GM19452 (cell line): ENCODE measurements around the gene SART3.
"Not testable (repeated sequence)": the region's sequence is repeated elsewhere in the genome, so short reads cannot be mapped to it uniquely, and the experiment has no call there.

Experiments used
- ATAC-seq: cut with Tn5 transposase; IDR thresholded peaks from one replicate; pipeline ENCODE4 v1.9.1; 2021; ENCODE audit not compliant: unreplicated experiment

The SART3 gene

DNA sequence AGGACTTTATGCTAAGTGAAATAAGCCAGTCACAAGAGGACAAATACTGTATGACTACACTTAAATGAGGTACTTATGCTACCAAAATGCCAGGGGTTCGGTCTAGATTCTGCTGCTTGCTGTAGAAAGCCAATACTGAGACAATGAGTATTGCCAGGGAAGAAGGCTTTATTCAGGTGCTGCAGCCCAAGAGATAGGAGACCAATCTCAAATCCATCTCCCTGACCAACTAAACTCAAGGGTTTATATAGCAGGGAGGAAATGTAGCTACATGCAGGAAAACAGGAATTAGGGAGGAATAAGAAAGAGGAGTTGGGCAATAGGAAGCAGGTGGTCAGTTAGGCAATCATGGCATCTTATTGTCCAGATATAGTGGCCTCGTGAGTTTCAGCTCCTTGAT lies 58.1 kb downstream of the SART3 start:
- ATAC-seq: no peak

DNA sequence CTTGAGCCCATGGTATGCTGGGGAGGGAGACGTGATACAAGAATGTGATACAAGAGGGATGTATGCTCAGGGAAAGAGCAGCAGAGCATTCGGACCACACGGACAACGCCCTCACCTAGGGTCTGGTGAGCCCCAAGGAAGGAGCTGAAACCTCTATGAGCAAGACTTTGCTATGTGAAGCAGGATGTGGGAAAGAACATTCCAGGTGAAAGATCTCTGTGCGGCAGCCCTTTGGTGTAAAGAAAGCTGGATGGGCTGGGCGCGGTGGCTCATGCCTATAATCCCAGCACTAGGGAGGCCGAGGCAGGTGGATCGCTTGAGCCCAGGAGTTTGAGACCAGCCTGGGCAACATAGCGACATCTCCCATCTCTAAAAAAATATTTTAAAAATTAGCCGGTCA lies 62.8 kb downstream of the SART3 start:
- no peak for ATAC-seq

DNA sequence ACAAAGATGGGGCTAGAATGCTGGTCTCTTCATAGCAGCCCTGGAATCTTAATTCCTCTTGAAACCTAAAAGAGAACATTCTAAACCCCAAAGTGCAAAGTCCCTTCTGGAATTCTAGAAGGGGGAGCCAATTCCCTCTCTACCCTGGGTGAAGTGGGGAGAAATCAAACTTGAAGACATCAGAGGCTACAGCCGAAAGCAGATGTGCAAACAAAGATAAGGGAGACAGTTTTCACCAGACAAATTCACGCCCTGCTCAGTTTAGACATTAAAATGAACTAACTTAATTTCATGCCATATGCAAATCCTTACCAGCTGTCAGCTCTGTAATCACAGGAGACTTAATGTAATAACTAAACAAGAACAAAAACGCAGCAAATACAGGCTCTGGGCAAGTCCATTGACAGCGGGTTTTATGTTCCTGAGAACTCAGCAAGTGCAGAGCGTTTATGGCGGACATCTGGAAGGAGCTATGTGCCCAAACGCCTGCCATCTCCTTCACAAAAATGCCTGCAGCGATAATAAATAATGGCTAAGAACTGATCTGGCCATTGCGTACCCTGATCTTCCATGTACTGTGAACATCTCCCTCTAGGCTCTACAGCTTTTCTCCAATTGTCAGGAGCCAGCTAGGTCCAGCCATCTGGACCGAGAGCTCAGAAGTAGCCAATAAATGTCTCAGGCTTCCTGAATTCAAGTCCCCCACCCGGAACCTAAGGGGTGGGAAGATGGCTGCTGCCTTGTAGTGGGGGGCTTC lies 65.0 kb downstream of the SART3 start:
- no peak for ATAC-seq

GRCh38 chr12:108495054-108495453 lies 65.9 kb downstream of the SART3 start:
- no peak for ATAC-seq

- ATAC-seq: no peak
Observed at GRCh38 chr12:108491256-108491655, 69.7 kb downstream of the SART3 start.

GRCh38 chr12:108487029-108487428 lies 73.9 kb downstream of the SART3 start:
- ATAC-seq: not testable (repeated sequence)

DNA sequence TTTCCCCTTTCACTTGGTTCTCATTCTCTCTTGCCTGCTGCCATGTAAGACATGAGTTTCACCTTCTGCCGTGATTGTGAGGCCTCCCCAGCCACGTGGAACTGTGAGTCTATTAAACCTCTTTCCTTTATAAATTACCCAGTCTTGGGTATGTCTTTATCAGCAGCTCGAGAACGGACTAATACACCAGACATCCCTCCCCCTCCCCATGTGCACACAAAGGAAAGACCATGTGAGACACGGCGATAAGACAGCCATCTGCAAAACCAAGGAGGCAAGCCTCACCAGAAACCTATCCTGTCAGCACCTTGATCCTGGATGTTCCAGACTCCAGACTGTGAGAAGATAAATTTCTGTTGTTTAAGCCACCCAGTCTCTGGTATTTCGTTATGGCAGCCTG lies 75.6 kb downstream of the SART3 start:
- not testable (repeated sequence) for ATAC-seq

- no peak for ATAC-seq
Observed at GRCh38 chr12:108484845-108485244, 76.1 kb downstream of the SART3 start.

- no peak for ATAC-seq
Observed at GRCh38 chr12:108484431-108484830, 76.5 kb downstream of the SART3 start.

DNA sequence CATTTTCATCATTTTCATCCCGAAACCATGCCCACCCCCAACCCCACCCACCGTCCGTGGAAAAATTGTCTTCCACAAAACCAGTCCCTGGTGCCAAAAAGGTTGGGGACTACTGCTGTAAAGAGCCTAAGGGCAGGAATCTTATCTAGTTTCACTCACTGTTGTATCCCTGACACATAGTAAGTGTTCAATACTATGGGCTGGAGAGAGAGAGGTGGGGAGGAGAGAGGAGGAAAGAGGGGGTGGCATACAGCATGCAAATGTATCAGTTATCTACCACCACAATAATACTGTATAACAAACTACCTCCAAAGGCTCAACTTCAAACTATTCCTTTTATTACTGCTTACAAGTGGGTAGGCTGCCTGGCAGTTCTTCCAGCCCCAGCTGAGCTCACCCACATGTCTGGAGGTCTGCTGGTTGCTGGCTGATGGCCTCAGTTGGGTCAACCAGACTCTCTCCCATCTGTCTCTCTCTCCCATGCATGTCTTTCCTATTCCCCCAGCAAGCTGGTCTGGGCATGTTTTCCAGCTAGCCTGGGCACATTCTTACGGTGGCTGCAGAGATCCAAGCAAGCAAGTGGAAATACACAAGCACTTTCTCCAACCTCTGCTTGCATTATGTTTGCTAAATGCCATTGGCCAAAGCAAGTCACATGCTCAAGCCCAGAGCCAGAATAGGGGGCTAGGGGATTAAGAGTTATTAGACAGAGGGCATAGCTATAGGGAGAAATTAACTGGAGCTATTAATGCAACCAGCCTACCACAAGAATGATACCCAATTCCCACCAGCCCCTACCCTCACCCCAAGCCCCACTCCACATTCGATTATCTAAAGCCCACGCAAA lies 77.5 kb downstream of the SART3 start:
- no peak for ATAC-seq

GRCh38 chr12:108482717-108483212 lies 78.2 kb downstream of the SART3 start:
- no peak for ATAC-seq

DNA sequence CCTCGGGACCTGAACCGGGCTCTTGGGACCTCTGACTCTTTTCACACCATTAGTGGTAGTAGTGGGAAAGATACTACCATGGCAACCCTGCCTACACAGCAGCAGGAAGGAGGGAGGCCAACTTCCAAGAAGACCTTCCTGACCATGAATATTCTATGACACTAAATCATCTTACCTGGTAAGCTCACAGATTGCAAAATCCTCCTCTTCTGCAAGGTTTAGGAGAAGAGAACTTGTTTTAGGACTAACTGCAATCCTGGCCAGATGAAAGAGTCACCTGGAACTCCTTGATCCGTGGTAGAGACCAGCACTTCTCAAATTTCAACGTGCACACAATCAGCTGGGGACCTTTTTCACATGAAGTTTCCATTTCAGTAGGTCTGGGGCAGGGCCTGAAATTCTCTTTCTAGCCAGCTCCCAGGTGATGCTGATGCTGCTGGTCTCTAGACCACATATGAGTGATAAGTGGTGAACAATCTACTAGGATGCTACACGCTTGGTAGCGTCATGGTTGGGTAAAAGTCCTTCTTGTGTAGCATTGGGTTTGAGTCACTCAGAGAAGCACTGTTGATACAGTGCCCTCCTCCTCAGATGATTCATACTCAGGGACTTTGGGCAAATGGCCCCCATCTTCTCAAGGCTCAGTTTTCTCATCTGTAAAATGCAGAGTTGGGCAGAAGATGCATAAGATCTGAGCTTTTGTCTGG lies 81.5 kb downstream of the SART3 start:
- ATAC-seq: no peak

DNA sequence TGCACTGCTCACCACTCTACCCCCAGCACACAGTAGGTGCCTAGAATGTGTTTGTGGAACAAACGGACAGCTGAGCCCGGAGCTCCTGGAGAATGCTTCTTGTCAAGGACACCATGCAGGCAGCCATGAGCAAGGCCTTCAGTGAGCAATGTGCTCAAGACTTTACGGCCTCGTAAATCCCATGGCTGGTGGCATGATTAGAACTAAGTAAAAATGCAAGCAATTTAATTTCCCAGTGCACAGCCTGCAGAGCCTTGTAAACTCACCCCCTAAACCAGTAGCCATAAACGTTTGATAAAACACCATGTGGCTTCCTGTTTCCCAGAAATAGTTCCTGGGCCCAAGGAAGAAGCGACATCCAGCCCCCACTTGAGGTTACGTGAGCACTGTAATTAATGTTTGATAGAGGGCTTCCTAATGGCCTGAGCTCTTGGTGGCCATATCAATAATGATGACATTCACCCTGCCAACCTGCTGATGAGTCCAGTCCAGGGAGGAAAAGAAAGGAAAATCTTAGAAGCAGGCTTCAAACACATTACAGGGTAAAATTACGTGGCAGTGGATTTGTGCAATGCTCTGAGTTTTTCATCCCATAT lies 82.3 kb downstream of the SART3 start:
- ATAC-seq: no peak

DNA sequence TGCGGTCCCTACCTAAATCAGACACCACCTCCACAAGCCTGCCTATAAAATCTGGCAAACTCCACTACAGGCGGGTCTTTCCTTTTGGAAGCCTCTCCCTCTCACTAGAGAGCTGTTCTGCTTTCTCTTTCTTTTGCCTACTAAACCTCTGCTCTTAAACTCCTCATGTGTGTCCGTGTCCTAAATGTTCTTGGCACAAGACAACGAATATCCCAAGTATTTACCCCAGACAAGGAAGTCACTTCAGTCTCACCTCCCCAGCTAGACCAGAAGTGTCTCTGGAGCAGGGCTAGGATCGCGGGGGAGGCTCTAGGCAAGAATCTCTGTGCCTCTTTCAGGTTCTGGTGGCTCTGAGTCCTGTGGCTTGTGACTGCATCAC lies 83.1 kb downstream of the SART3 start:
- no peak for ATAC-seq

DNA sequence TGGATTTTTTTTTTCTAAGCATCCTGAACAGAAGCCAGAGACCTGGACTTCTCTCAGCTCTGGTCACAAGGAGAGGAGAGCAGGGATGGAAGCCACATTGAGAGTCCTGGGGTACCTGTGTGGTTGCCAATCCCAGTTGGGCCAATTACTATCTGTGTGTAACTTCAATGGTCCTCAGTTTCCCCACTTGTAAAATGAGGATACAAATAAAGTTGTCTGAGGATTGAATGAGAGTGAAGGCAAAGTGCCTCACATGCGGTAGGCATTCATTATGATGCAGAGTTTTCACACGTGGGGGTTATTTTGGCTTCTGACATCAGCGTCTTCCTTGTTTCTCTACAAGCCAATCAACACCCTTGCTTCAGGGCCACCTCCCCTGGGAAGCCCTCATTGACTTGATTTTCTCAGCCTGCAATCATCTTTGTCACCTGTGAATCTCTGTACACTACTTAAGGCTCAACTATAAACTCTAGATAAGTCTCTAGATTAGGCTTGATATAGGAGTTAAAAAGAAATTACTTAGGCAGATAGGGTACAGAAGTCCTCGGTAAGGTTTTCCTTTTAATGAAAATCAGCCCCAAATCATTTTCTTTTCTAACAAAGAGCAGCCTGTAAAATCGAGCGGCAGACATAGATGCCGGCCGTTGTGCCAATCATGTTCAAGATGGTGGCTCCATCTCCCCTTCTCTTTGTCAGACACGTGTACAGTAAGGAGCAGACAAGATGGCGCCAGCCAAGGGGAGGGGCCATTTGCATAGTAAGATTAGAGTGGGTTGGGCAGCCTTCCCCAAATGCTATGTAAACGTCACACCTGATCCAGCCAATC lies 83.7 kb downstream of the SART3 start:
- ATAC-seq: no peak

DNA sequence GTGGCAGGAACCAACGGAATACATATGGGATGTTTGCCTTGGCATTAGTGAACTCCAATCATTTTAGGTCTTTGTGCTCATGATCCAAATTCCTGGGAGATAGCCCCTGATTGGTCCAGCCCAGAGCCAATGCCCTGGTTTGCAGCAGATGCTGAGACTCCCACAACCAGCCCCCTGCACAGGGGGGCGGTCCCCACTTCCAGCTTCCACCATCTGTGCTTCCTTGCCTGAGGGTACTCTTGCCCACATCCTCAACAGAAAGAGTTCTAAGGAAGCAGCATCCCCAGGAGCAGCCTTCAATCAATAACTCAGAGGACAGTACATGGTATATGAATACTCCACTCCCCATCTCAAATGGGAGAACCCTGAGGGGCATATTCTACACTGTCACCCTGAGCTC lies 85.6 kb downstream of the SART3 start:
- no peak for ATAC-seq

GRCh38 chr12:108473400-108474055 lies 87.4 kb downstream of the SART3 start:
- ATAC-seq: no peak
